Keratinocyte (primary cell): ENCODE measurements around the gene ZNF860.

Experiments used
- CTCF ChIP-seq, 3 experiments: IDR thresholded peaks in 1 of 3; conservative IDR thresholded peaks in 1 of 3; optimal IDR thresholded peaks in 1 of 3; 2 replicates in 2 of 3; 3 replicates in 1 of 3; pipeline versions ENCODE3 to v1.5.1; 2011; ENCODE audit warnings: low read length in 3 of 3, mild to moderate bottlenecking in 3 of 3, moderate library complexity in 2 of 3, control low read depth in 1 of 3, inconsistent platforms in 1 of 3; ENCODE audit not compliant: insufficient read depth in 2 of 3; ENCODE audit errors: extremely low read depth in 1 of 3
- EZH2 ChIP-seq: IDR thresholded peaks from one replicate; pipeline ENCODE4 v1.6.1; 2012; ENCODE audit warnings: inconsistent platforms, mild to moderate bottlenecking, low read length, moderate library complexity

- TF ChIP-seq CTCF (optimal IDR thresholded peaks at IDR 0.05 in 1 of 3, IDR thresholded peaks at IDR 0.05 in 1 of 3, conservative IDR thresholded peaks at IDR 0.05 in 1 of 3; ENCODE audit: extremely low read depth in 1 of 3, insufficient read depth in 2 of 3, low read length in 3 of 3), result no peak
- TF ChIP-seq EZH2, result no peak
These were observed 34.4 kb upstream of the ZNF860 start for GRCh38 chr3:31947162-31947561.
